Endothelial cell of umbilical vein (primary cell): ENCODE results near the gene RNF111. TPM values are rescaled to one million over a fixed set of nuclear protein-coding genes. Genes with fewer than 3 reads are reported as not detected.
"Not testable (repeated sequence)": the region's sequence is repeated elsewhere in the genome, so short reads cannot be mapped to it uniquely, and the experiment has no call there.

ENCODE experiments used
- BruUV-seq: library from RNA; stranded (reverse); fragments of 400-500 nt; replicated peaks from 2 replicates; lab custom pipeline; 2021; lab: Mats Ljungman, UMichigan
- CTCF ChIA-PET: fragments of 300-600, 350-600 bp; sonication (Branson Sonifier 250); formaldehyde crosslinking; loops from one replicate; lab custom pipeline; 2021; ENCODE audit warnings: antibody characterized with exemption, inconsistent platforms; lab: Charles Lee
- POLR2A ChIA-PET: fragments of 300-600, 350-600 bp; sonication (Branson Sonifier 250); formaldehyde crosslinking; loops from one replicate; lab custom pipeline; 2021; ENCODE audit warnings: antibody characterized with exemption, inconsistent platforms; lab: Charles Lee
- DNase-seq: peaks from one replicate; pipeline ENCODE4 v3.0.0-alpha.2; 2011; ENCODE audit warnings: low read depth, low spot score
- FAIRE-seq: peaks from 2 replicates; lab custom pipeline; 2011; peaks lifted over from hg19 to GRCh38; lab: Jason Lieb, UNC
- H2AFZ ChIP-seq: 2 replicates; pipeline ENCODE4 v1.6.0; 2012; ENCODE audit warnings: low read depth, low read length, control low read depth, inconsistent platforms
- H3K27ac ChIP-seq: 2 replicates; pipeline ENCODE4 v1.5.1; 2011; ENCODE audit warnings: low read depth, mild to moderate bottlenecking, control low read depth, low read length, moderate library complexity; ENCODE audit not compliant: insufficient read depth
- H3K27me3 ChIP-seq, 2 experiments: 2 replicates each; pipeline versions ENCODE4 v1.6.0 to v1.6.1; 2011; ENCODE audit warnings: low read length in 2 of 2, mixed read lengths in 1 of 2; ENCODE audit not compliant: control insufficient read depth in 2 of 2, insufficient read depth in 2 of 2
- H3K36me3 ChIP-seq, 2 experiments: 2 replicates in 1 of 2; 3 replicates in 1 of 2; pipeline ENCODE4 v1.5.1; 2011; ENCODE audit warnings: low read length in 2 of 2, mild to moderate bottlenecking in 1 of 2, moderate library complexity in 1 of 2; ENCODE audit not compliant: control insufficient read depth in 2 of 2, insufficient read depth in 2 of 2; ENCODE audit errors: extremely low read depth in 1 of 2
- H3K4me1 ChIP-seq: 3 replicates; pipeline ENCODE4 v1.5.1; 2011; ENCODE audit warnings: mild to moderate bottlenecking, low read length; ENCODE audit not compliant: control insufficient read depth, insufficient read depth; ENCODE audit errors: extremely low read depth
- H3K4me2 ChIP-seq: 2 replicates; pipeline ENCODE4 v1.6.1; 2011; ENCODE audit warnings: low read length, control low read depth, mixed read lengths; ENCODE audit not compliant: insufficient read depth
- H3K4me3 ChIP-seq, 3 experiments: fragments of 200-600 bp in 1 of 3; sonication (generic), shearing (Covaris generic) in 1 of 3; replicated peaks in 1 of 3; 2 replicates each; pipeline ENCODE4 v1.5.1; 2011 to 2016; ENCODE audit warnings: control low read depth in 3 of 3, low read length in 3 of 3, mild to moderate bottlenecking in 2 of 3, inconsistent platforms in 1 of 3, low read depth in 1 of 3, moderate library complexity in 1 of 3; ENCODE audit not compliant: insufficient read depth in 1 of 3
- H3K79me2 ChIP-seq: 2 replicates; pipeline ENCODE4 v1.6.0; 2012; ENCODE audit warnings: low read length, inconsistent platforms; ENCODE audit not compliant: control insufficient read depth, insufficient read depth
- H3K9ac ChIP-seq: replicated peaks from 2 replicates; pipeline ENCODE3; 2011; ENCODE audit warnings: low read length, control low read depth; ENCODE audit not compliant: insufficient read depth; ENCODE audit errors: extremely low read depth
- H3K9me1 ChIP-seq: replicated peaks from 3 replicates; pipeline ENCODE4 v1.6.0; 2011; ENCODE audit warnings: mild to moderate bottlenecking, low read length; ENCODE audit not compliant: control insufficient read depth, insufficient read depth; ENCODE audit errors: extremely low read depth
- H3K9me3 ChIP-seq: replicated peaks from 2 replicates; pipeline ENCODE4 v1.5.1; 2012; ENCODE audit warnings: low read length, inconsistent platforms; ENCODE audit not compliant: control insufficient read depth, insufficient read depth
- H4K20me1 ChIP-seq: replicated peaks from 2 replicates; pipeline ENCODE3; 2011; ENCODE audit warnings: mild to moderate bottlenecking, low read length; ENCODE audit not compliant: control insufficient read depth, insufficient read depth; ENCODE audit errors: extremely low read depth
- MYC ChIP-seq: IDR thresholded peaks from one replicate; pipeline ENCODE4 v1.6.1; 2011; ENCODE audit warnings: mild to moderate bottlenecking, low read depth, low read length
- POLR2AphosphoS5 ChIP-seq: IDR thresholded peaks from 2 replicates; pipeline ENCODE4 v1.6.1; 2012; ENCODE audit warnings: low read depth, mild to moderate bottlenecking, control low read depth, low read length, moderate library complexity; ENCODE audit not compliant: insufficient read depth
- dilution Hi-C: fragments of 300-500 bp; cut with MboI; formaldehyde crosslinking; loops from one replicate; pipeline ENCODE4 v1.15.0; 2019; ENCODE audit warnings: low sequenced_read_pairs; ENCODE audit not compliant: extremely low pct_ligation_motif_present
- intact Hi-C: fragments of 100-400 bp; cut with micrococcal nuclease; formaldehyde crosslinking; loops from one replicate; pipeline ENCODE4 v1.10.0; 2022
- polyA plus RNA-seq, 4 experiments: library from polyadenylated mRNA; depleted of rRNA in 3 of 4; stranded (reverse) in 3 of 4; unstranded in 1 of 4; fragments of >200 nt; gene quantifications; 2 replicates each; pipeline versions ENCODE4 v1.2.1 to v1.2.3, GENCODE V29; 2011 to 2012; ENCODE audit warnings: missing spikeins in 1 of 4
- total RNA-seq: library from RNA; stranded (reverse); gene quantifications from 2 replicates; pipeline ENCODE4 v1.2.3, GENCODE V29; 2021
- TF ChIP-seq, protein P1 (sequence below): IDR thresholded peaks from 2 replicates; pipeline ENCODE4 v1.6.1; 2011; ENCODE audit not compliant: insufficient read depth, insufficient read length
- TF ChIP-seq, protein P2 (sequence below), 2 donors: IDR thresholded peaks; 1 replicate in 1 of 2; 2 replicates in 1 of 2; pipeline ENCODE4 v1.5.1; 2011; ENCODE audit warnings: low read length in 2 of 2, mild to moderate bottlenecking in 2 of 2, moderate library complexity in 2 of 2, control low read depth in 1 of 2, inconsistent platforms in 1 of 2, low read depth in 1 of 2; ENCODE audit not compliant: insufficient read depth in 1 of 2; ENCODE audit errors: extremely low read depth in 1 of 2

Gene RNF111
- total and polyA plus RNA-seq, 2 donors (not counting 3 experiments of a cell fraction or from before 2014, with no cell fraction given), result 22.3 to 42.6 TPM

DNA sequence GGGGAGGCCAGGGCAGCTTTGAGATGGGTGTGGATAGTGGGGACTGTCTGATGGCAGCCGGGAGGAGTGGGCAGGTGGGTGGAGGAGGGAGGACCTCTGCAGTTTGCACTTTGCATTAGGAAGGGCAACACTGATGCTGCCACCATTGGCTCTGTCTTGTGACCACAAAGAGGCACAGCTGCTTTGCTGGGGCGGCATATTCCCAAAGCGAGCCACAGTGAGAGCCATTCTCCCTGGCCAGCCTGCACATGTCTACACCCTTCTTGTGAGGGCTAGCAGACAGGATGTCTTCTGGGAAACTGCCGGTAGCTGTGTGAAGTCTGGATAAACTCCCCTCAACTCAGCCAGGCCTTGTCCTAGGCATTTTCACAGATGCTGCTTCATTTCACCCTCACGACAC lies 155.8 kb downstream of the RNF111 start:
- Histone ChIP-seq H3K4me2 (no peak overlapping the region), H3K9me3 (no peaks in the 10 kb centered on the region), H4K20me1 (no peaks in the 10 kb centered on the region), H3K4me1 (no peaks in the 10 kb centered on the region), H3K27ac (no peak overlapping the region), H3K27me3 (no peaks in the 10 kb centered on the region), H3K79me2 (no peaks in the 10 kb centered on the region), H3K4me3 (no peak overlapping the region), H3K9me1 (no peaks in the 10 kb centered on the region), H3K9ac (no peak overlapping the region), H2AFZ (no peak overlapping the region), H3K36me3 (peaks cover 4 to 20% of the 10 kb centered on the region in 2 experiments)
- ChIA-PET CTCF (interaction anchor here (1.2 kb wide), 1 partner anchor 163 kb away, joined by 3 read pairs; no protein-coding TSS in a partner anchor), POLR2A (no interaction called here)
- TF ChIP-seq POLR2AphosphoS5, result no peak
- TF ChIP-seq, protein P1, sequence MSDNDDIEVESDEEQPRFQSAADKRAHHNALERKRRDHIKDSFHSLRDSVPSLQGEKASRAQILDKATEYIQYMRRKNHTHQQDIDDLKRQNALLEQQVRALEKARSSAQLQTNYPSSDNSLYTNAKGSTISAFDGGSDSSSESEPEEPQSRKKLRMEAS, result no peak
- TF ChIP-seq MYC, result no peak
- intact Hi-C loops (no loop called here), dilution Hi-C loops (no loop called here)
- FAIRE-seq (no peak), DNase-seq (no peak)
- BruUV-seq, result no TSS peak

DNA sequence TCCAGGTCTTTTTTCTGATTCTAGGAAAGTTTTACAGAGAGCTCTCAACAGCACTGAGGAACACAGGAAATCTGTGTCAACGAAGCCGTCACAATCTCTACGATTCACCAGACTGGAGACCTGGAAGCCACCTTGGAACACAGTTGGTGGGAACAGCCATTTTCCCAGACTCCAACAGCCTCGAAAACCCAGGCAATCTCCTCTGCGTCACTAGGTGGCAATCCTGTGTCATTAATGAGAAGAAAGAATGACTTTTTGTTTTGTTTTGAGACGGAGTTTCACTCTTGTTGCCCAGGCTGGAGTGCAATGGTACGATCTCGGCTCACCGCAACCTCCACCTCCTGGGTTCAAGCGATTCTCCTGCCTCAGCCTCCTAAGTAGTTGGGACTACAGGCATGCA lies 157.1 kb downstream of the RNF111 start:
- H3K9me1 ChIP-seq, H2AFZ ChIP-seq, intact Hi-C loops, H4K20me1 ChIP-seq, POLR2A ChIA-PET, H3K27me3 ChIP-seq, H3K4me1 ChIP-seq, H3K4me2 ChIP-seq, H3K9me3 ChIP-seq, DNase-seq, BruUV-seq, H3K79me2 ChIP-seq, H3K27ac ChIP-seq, FAIRE-seq, H3K4me3 ChIP-seq, H3K9ac ChIP-seq, dilution Hi-C loops: not testable (repeated sequence)
- CTCF ChIA-PET, result interaction anchor here (1.5 kb wide), 1 partner anchor 363 kb away, joined by 4 read pairs; no protein-coding TSS in a partner anchor
- TF ChIP-seq, protein P2, sequence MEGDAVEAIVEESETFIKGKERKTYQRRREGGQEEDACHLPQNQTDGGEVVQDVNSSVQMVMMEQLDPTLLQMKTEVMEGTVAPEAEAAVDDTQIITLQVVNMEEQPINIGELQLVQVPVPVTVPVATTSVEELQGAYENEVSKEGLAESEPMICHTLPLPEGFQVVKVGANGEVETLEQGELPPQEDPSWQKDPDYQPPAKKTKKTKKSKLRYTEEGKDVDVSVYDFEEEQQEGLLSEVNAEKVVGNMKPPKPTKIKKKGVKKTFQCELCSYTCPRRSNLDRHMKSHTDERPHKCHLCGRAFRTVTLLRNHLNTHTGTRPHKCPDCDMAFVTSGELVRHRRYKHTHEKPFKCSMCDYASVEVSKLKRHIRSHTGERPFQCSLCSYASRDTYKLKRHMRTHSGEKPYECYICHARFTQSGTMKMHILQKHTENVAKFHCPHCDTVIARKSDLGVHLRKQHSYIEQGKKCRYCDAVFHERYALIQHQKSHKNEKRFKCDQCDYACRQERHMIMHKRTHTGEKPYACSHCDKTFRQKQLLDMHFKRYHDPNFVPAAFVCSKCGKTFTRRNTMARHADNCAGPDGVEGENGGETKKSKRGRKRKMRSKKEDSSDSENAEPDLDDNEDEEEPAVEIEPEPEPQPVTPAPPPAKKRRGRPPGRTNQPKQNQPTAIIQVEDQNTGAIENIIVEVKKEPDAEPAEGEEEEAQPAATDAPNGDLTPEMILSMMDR (IDR thresholded peaks at IDR 0.05; ENCODE audit: extremely low read depth in 1 of 2, insufficient read depth in 1 of 2, low read depth in 1 of 2, low read length in 2 of 2), result peak in 1 of 2 donors; percentile 5
- peaks cover 4 to 20% of the 10 kb centered on the region in 2 experiments for H3K36me3 ChIP-seq

Other genes with a start within 250 kb of the RNF111 start
- 185 and 203 TPM in 2 replicates for gene ADAM10, start 238.0 kb upstream of the RNF111 start, total RNA-seq
- gene ADAM10, start 238.0 kb upstream of the RNF111 start, polyA plus RNA-seq, result 69.9 and 91.3 TPM in 2 replicates
- 11.4 and 13.7 TPM in 2 replicates for gene MINDY2, start 216.4 kb upstream of the RNF111 start, total RNA-seq
- 1.2 and 1.6 TPM in 2 replicates for gene MINDY2, start 216.4 kb upstream of the RNF111 start, polyA plus RNA-seq
- gene SLTM, start 54.0 kb upstream of the RNF111 start, total RNA-seq, result 80.9 and 93.0 TPM in 2 replicates
- gene SLTM, start 54.0 kb upstream of the RNF111 start, polyA plus RNA-seq, result 15.5 and 28.1 TPM in 2 replicates
- 62.8 and 65.2 TPM in 2 replicates for gene CCNB2, start 117.5 kb downstream of the RNF111 start, total RNA-seq
- 39.0 and 55.9 TPM in 2 replicates for gene CCNB2, start 117.5 kb downstream of the RNF111 start, polyA plus RNA-seq
- gene LDHAL6B, start 219.2 kb downstream of the RNF111 start, total RNA-seq, result not detected in 2 replicates
- gene LDHAL6B, start 219.2 kb downstream of the RNF111 start, polyA plus RNA-seq, result not detected in 2 replicates